H9 (cell line): Measurements from ENCODE around the gene UFC1. TPM values are rescaled to one million over a fixed set of nuclear protein-coding genes. Genes with fewer than 3 reads are reported as not detected.

Experiments
- DNase-seq: peaks from one replicate; pipeline ENCODE4 v3.0.0-alpha.2; 2017
- H2AFZ ChIP-seq: one replicate; pipeline ENCODE4 v1.6.1; 2013; ENCODE audit warnings: mild to moderate bottlenecking, low read length, control low read depth, moderate library complexity
- H2AK5ac ChIP-seq: 2 replicates; pipeline ENCODE4 v1.6.1; 2013; ENCODE audit warnings: low read length, control low read depth, mixed read lengths; ENCODE audit not compliant: insufficient read length
- H2BK120ac ChIP-seq: one replicate; pipeline ENCODE4 v1.6.1; 2013; ENCODE audit warnings: low read depth, mild to moderate bottlenecking, low read length, control low read depth, inconsistent platforms; ENCODE audit not compliant: poor library complexity, severe bottlenecking
- H2BK12ac ChIP-seq: 2 replicates; pipeline ENCODE4 v1.6.1; 2013; ENCODE audit warnings: low read length, control low read depth, mixed read lengths, low read depth; ENCODE audit not compliant: insufficient read length
- H2BK15ac ChIP-seq: 2 replicates; pipeline ENCODE4 v1.6.1; 2013; ENCODE audit warnings: low read depth, low read length, control low read depth
- H2BK20ac ChIP-seq: one replicate; pipeline ENCODE4 v1.6.1; 2013; ENCODE audit warnings: low read depth, mild to moderate bottlenecking, low read length, control low read depth, inconsistent platforms; ENCODE audit not compliant: poor library complexity, severe bottlenecking
- H2BK5ac ChIP-seq: 2 replicates; pipeline ENCODE4 v1.6.1; 2013; ENCODE audit warnings: low read length, control low read depth, mixed read lengths; ENCODE audit not compliant: insufficient read length
- H3K14ac ChIP-seq: 2 replicates; pipeline ENCODE4 v1.6.1; 2013; ENCODE audit warnings: low read length, control low read depth; ENCODE audit not compliant: insufficient read depth
- H3K18ac ChIP-seq: 2 replicates; pipeline ENCODE4 v1.6.1; 2013; ENCODE audit warnings: low read depth, mild to moderate bottlenecking, mixed read lengths, low read length, control low read depth; ENCODE audit not compliant: insufficient read length
- H3K23ac ChIP-seq: 2 replicates; pipeline ENCODE4 v1.6.1; 2013; ENCODE audit warnings: low read length, control low read depth, mixed read lengths, low read depth; ENCODE audit not compliant: insufficient read length
- H3K23me2 ChIP-seq: 2 replicates; pipeline ENCODE4 v1.6.1; 2013; ENCODE audit warnings: low read depth, mild to moderate bottlenecking, mixed read lengths, low read length, control low read depth; ENCODE audit not compliant: insufficient read length, poor library complexity, severe bottlenecking
- H3K27ac ChIP-seq: 2 replicates; pipeline ENCODE4 v1.5.1; 2013; ENCODE audit warnings: low read length, control low read depth, mixed read lengths, low read depth; ENCODE audit not compliant: insufficient read length
- H3K27me3 ChIP-seq: 2 replicates; pipeline ENCODE4 v1.6.1; 2013; ENCODE audit warnings: low read length, control low read depth, inconsistent platforms; ENCODE audit not compliant: insufficient read depth
- H3K4ac ChIP-seq: 2 replicates; pipeline ENCODE4 v1.6.1; 2013; ENCODE audit warnings: low read depth, mild to moderate bottlenecking, control low read depth, inconsistent platforms, low read length, moderate library complexity
- H3K4me1 ChIP-seq: 2 replicates; pipeline ENCODE4 v1.6.1; 2013; ENCODE audit warnings: low read length, control low read depth, inconsistent platforms; ENCODE audit not compliant: insufficient read depth
- H3K4me2 ChIP-seq: 2 replicates; pipeline ENCODE4 v1.6.1; 2013; ENCODE audit warnings: low read length, control low read depth, mixed read lengths; ENCODE audit not compliant: insufficient read length, insufficient read depth
- H3K56ac ChIP-seq: 2 replicates; pipeline ENCODE4 v1.6.1; 2013; ENCODE audit warnings: low read depth, mild to moderate bottlenecking, mixed read lengths, low read length, control low read depth; ENCODE audit not compliant: insufficient read length
- H3K79me1 ChIP-seq: 2 replicates; pipeline ENCODE4 v1.6.1; 2013; ENCODE audit warnings: low read depth, mild to moderate bottlenecking, moderate library complexity, low read length, control low read depth, inconsistent platforms; ENCODE audit not compliant: insufficient read depth, poor library complexity, severe bottlenecking
- H3K79me2 ChIP-seq: 2 replicates; pipeline ENCODE4 v1.6.1; 2013; ENCODE audit warnings: low read length, control low read depth, inconsistent platforms; ENCODE audit not compliant: insufficient read depth
- H3K9ac ChIP-seq: 2 replicates; pipeline ENCODE4 v1.6.1; 2013; ENCODE audit warnings: low read length, control low read depth, mixed read lengths; ENCODE audit not compliant: insufficient read length; ENCODE audit errors: extremely low read depth
- H3K9me3 ChIP-seq: one replicate; pipeline ENCODE4 v1.6.1; 2013; ENCODE audit warnings: low read depth, low read length, inconsistent platforms; ENCODE audit not compliant: control insufficient read depth
- H3T11ph ChIP-seq: one replicate; pipeline ENCODE4 v1.6.1; 2013; ENCODE audit warnings: mild to moderate bottlenecking, low read length, control low read depth, inconsistent platforms
- H4K20me1 ChIP-seq: one replicate; pipeline ENCODE4 v1.6.1; 2013; ENCODE audit not compliant: control insufficient read depth, insufficient read length, insufficient read depth
- H4K5ac ChIP-seq: 2 replicates; pipeline ENCODE4 v1.6.1; 2013; ENCODE audit warnings: low read depth, mild to moderate bottlenecking, mixed read lengths, low read length, control low read depth; ENCODE audit not compliant: insufficient read length
- H4K8ac ChIP-seq: replicated peaks from 2 replicates; pipeline ENCODE4 v1.6.1; 2013; ENCODE audit warnings: low read length, control low read depth, mixed read lengths, low read depth; ENCODE audit not compliant: insufficient read length
- H4K91ac ChIP-seq: 2 replicates; pipeline ENCODE4 v1.6.1; 2013; ENCODE audit warnings: low read depth, mild to moderate bottlenecking, moderate library complexity, mixed read lengths, low read length, control low read depth; ENCODE audit not compliant: insufficient read length
- H3K27ac Mint-ChIP-seq, 3 experiments: 2 replicates in 2 of 3; 3 replicates in 1 of 3; pipeline ENCODE4 v1.8.0; 2020 to 2021; ENCODE audit warnings: mixed read lengths in 3 of 3, mild to moderate bottlenecking in 1 of 3, moderate library complexity in 1 of 3
- H3K27me3 Mint-ChIP-seq: 2 replicates; pipeline ENCODE4 v1.8.0; 2021; ENCODE audit warnings: low read depth, mild to moderate bottlenecking, moderate library complexity, mixed read lengths
- H3K36me3 Mint-ChIP-seq, 3 experiments: 2 replicates in 2 of 3; 3 replicates in 1 of 3; pipeline ENCODE4 v1.8.0; 2020 to 2021; ENCODE audit warnings: low read depth in 3 of 3, mixed read lengths in 3 of 3; ENCODE audit not compliant: insufficient read depth in 1 of 3
- H3K4me1 Mint-ChIP-seq, 2 experiments: 2 replicates each; pipeline ENCODE4 v1.8.0; 2020; ENCODE audit warnings: mixed read lengths in 2 of 2
- H3K4me3 Mint-ChIP-seq, 2 experiments: 2 replicates in 1 of 2; 3 replicates in 1 of 2; pipeline ENCODE4 v1.8.0; 2020 to 2021; ENCODE audit warnings: mild to moderate bottlenecking in 2 of 2, mixed read lengths in 2 of 2, moderate library complexity in 1 of 2
- H3K9me3 Mint-ChIP-seq, 2 experiments: 2 replicates in 1 of 2; 3 replicates in 1 of 2; pipeline ENCODE4 v1.8.0; 2020; ENCODE audit warnings: mild to moderate bottlenecking in 2 of 2, mixed read lengths in 2 of 2, moderate library complexity in 1 of 2
- CTCF ChIP-seq: fragments of 200-600 bp; sonication (generic); conservative IDR thresholded peaks from 3 replicates; pipeline ENCODE4 v1.8.0; 2021; ENCODE audit warnings: antibody characterized with exemption, mild to moderate bottlenecking
- WGBS: extraction: QIAGEN DNeasy Blood & Tissue Kit; methylation state at CpG from one replicate; pipeline ENCODE4 v1.1.7; 2013; ENCODE audit warnings: missing lambda C conversion rate, low lambda C conversion rate, mixed read lengths; ENCODE audit not compliant: insufficient read length; ENCODE audit errors: extremely low coverage; 5-methylcytosine and 5-hydroxymethylcytosine counted together
- total RNA-seq: library from RNA; stranded (reverse); gene quantifications from 2 replicates; pipeline ENCODE4 v1.2.1, GENCODE V29; 2021

The UFC1 gene
- total RNA-seq, 1 experiment from 2014 or later, result 93.4 TPM

- Histone ChIP-seq H3K9ac (no peak overlapping the region), H3K79me2 (no peaks in the 10 kb centered on the region), H2BK15ac (no peak overlapping the region), H2BK5ac (no peak overlapping the region), H4K5ac (no peak overlapping the region), H2BK20ac (no peak overlapping the region), H3K27me3 (no peaks in the 10 kb centered on the region; the same call in 1 of the 2 replicates), H3K14ac (no peak overlapping the region), H3K4ac (no peak overlapping the region), H3K56ac (no peak overlapping the region), H2AFZ (no peak overlapping the region), H2AK5ac (no peak overlapping the region), H4K20me1 (no peaks in the 10 kb centered on the region), H3K9me3 (no peaks in the 10 kb centered on the region), H2BK120ac (no peak overlapping the region), H4K91ac (no peak overlapping the region), H4K8ac (no peak overlapping the region), H3K27ac (no peak overlapping the region), H3K79me1 (no peaks in the 10 kb centered on the region), H3T11ph (no peak overlapping the region), H3K23ac (no peak overlapping the region), H3K23me2 (peaks cover 3% of the 10 kb centered on the region), H2BK12ac (no peak overlapping the region), H3K4me1 (peaks cover 2% of the 10 kb centered on the region; the same call in 1 of the 2 replicates), H3K4me2 (no peak overlapping the region), H3K18ac (no peak overlapping the region)
- H3K27me3 Mint-ChIP-seq, result no peaks in the 10 kb centered on the region
- H3K9me3 Mint-ChIP-seq, result no peaks in the 10 kb centered on the region
- peaks cover 26 to 60% (median 59%) of the 10 kb centered on the region in 3 experiments for H3K36me3 Mint-ChIP-seq
- no CpG with 5 or more reads among the region's 12 CpGs for WGBS
- no peak overlapping the region; a peak in 1 of 5 replicates for H3K4me3 Mint-ChIP-seq
- peak overlapping the region in 1 of 3 experiments; percentile 28; a peak in 2 of 7 replicates for H3K27ac Mint-ChIP-seq
- DNase-seq, result no peak
- TF ChIP-seq CTCF, result no peak
- H3K4me1 Mint-ChIP-seq, result peaks cover 15 to 16% of the 10 kb centered on the region in 2 experiments
These were observed 52.8 kb downstream of the UFC1 start for GRCh38 chr1:161206411-161207140.
